IMR-90 (cell line): ENCODE data around the gene MAFF.

Source experiments
- FOS ChIP-seq: fragments of 150-350 bp; IDR thresholded peaks from 2 replicates; pipeline ENCODE4 v1.6.1; 2016; ENCODE audit warnings: low read depth, low read length
- POLR2A ChIP-seq: IDR thresholded peaks from 2 replicates; pipeline ENCODE4 v1.6.1; 2012; ENCODE audit warnings: mild to moderate bottlenecking, low read depth, low read length
- RAD21 ChIP-seq: IDR thresholded peaks from 2 replicates; pipeline ENCODE4 v1.6.1; 2012; ENCODE audit warnings: low read length, improper control_type of control experiment
- TF ChIP-seq, protein P1 (sequence below): conservative IDR thresholded peaks from 2 replicates; pipeline ENCODE4 v1.5.1; 2012; ENCODE audit warnings: mild to moderate bottlenecking, low read depth, low read length, improper control_type of control experiment

- no peak for TF ChIP-seq POLR2A
- TF ChIP-seq, protein P1, sequence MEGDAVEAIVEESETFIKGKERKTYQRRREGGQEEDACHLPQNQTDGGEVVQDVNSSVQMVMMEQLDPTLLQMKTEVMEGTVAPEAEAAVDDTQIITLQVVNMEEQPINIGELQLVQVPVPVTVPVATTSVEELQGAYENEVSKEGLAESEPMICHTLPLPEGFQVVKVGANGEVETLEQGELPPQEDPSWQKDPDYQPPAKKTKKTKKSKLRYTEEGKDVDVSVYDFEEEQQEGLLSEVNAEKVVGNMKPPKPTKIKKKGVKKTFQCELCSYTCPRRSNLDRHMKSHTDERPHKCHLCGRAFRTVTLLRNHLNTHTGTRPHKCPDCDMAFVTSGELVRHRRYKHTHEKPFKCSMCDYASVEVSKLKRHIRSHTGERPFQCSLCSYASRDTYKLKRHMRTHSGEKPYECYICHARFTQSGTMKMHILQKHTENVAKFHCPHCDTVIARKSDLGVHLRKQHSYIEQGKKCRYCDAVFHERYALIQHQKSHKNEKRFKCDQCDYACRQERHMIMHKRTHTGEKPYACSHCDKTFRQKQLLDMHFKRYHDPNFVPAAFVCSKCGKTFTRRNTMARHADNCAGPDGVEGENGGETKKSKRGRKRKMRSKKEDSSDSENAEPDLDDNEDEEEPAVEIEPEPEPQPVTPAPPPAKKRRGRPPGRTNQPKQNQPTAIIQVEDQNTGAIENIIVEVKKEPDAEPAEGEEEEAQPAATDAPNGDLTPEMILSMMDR = no peak
- TF ChIP-seq FOS = no peak
- no peak for TF ChIP-seq RAD21
These were observed 8.2 kb upstream of the MAFF start for GRCh38 chr22:38193580-38193979.
